GM18517 (cell line): Measurements from ENCODE around the gene RAD51B.
"Not testable (repeated sequence)": the region's sequence is repeated elsewhere in the genome, so short reads cannot be mapped to it uniquely, and the experiment has no call there.

Experiments
- ATAC-seq: cut with Tn5 transposase; IDR thresholded peaks from one replicate; pipeline ENCODE4 v1.9.1; 2021; ENCODE audit warnings: mild to moderate bottlenecking, moderate library complexity; ENCODE audit not compliant: unreplicated experiment

The RAD51B gene

GRCh38 chr14:67819563-67820421, at the start of gene RAD51B:
TSS of gene RAD51B (plus strand) at chr14:67819779.
- ATAC-seq, result peak; percentile 66

- no peak for ATAC-seq
Measured at GRCh38 chr14:67773844-67774377, 45.7 kb upstream of the RAD51B start.

DNA sequence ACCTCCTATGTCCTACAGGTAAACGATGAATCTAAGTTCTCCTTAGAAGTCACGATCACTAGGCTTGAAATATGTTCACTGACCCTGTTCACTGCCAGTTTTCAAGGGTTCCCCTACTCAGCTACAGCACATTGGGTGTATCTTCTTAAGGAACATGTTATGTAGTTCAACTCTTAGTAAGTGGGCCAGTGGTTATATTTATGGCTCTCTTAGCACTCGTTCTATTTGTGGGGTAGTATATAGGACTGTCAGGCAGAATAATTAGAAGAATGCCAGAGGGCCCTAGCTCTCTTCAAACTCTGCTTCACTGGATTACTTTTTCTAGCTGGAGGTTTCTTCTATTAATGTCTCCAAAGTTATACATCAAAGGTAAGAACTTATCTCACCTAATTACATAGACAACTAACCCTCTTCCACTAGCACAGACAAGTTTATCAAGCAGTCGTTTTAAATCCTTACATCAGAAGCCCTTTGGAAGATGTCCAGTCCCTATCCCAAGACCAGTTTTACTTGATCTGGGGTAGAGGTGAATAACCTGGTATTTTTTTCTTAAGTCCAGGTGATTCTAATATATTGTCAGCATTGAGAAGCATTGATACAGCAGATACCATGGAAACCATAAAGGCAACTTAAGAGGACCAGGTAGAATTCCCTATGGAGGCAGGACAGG, 42.8 kb upstream of the RAD51B start:
- ATAC-seq, result no peak

DNA sequence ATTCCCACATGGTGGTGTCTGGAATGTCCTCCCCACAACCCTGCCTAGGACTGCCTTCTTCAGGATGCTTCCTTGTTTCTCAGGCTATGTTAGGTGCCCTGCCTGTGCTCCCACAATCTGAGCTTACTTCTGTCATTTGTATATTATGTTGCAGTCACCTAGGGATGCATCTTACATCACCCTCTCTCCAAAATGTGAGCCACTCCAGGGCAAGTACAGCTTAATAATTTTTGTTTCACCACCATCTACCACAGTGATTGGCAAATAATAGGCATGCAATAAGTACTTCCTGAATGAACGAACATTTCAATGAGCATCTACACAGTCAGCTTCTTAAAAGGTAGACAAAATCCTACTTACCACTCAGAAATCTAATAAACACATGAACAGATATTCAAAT, 40.8 kb upstream of the RAD51B start:
- ATAC-seq, result no peak

DNA sequence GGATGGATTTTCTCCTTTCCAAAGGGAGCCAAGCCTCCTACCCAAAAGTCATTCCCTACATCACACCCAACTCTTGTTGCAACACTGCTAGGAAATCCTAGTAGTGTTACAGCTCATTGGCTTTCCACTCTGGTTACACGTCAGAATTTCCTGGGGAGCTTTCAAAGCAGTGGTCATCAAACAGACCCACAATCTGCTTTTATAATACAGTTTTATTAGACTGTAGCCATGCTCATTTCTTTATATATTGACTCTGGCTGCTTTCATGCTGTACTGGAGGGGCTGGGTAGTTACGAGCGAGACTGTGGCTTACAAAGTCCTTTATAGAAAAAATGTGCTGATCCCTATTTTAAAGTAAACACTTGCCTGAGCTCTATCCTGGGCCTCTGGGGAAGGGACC, 37.5 kb upstream of the RAD51B start:
- no peak for ATAC-seq

- ATAC-seq, result no peak
Measured at GRCh38 chr14:67784244-67784823, 35.2 kb upstream of the RAD51B start.

- ATAC-seq, result no peak
Measured at GRCh38 chr14:67785270-67786109, 34.1 kb upstream of the RAD51B start.

- no peak for ATAC-seq
Measured at GRCh38 chr14:67787673-67788072, 31.9 kb upstream of the RAD51B start.

DNA sequence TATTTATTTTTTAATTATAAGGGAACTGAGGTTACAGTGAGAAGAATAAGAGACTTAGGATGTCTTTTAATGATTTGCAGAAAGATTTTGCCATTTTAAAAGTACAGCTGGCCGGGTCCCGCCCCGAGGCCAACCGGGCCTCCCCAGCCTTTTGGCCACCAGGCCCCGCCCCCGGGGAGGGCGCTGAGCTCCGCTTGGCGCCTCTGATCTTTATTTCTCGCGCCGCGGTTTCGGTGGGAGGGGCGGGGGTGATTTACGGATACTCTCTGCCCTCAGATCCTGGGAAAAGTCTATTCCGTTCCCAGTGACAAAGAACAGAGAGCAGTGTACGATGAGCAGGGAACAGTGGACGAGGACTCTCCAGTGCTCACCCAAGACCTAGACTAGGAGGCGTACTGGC, 20.8 kb upstream of the RAD51B start:
- no peak for ATAC-seq

- ATAC-seq, result no peak
Measured at GRCh38 chr14:67800743-67801142, 18.8 kb upstream of the RAD51B start.

- ATAC-seq, result no peak
Measured at GRCh38 chr14:67806246-67806645, 13.3 kb upstream of the RAD51B start.

DNA sequence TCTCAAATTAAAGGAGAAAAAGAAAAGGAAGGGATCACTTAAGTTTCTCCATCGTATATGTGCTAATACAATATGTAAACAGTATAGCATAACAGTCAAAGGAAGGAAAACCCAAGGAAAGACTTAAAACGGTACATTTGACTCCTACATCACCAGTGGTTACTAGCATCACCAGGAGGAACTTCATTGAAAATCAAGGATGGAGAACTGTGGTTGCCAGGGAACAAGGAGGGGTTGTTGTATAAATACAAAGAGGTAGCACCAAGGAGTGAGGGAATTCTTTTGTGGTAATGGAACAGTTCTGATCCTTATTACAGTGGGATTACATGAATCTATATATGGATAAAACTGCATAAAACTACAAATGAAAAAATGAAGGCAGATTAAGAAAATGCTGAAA, 4.8 kb upstream of the RAD51B start:
- ATAC-seq, result no peak

DNA sequence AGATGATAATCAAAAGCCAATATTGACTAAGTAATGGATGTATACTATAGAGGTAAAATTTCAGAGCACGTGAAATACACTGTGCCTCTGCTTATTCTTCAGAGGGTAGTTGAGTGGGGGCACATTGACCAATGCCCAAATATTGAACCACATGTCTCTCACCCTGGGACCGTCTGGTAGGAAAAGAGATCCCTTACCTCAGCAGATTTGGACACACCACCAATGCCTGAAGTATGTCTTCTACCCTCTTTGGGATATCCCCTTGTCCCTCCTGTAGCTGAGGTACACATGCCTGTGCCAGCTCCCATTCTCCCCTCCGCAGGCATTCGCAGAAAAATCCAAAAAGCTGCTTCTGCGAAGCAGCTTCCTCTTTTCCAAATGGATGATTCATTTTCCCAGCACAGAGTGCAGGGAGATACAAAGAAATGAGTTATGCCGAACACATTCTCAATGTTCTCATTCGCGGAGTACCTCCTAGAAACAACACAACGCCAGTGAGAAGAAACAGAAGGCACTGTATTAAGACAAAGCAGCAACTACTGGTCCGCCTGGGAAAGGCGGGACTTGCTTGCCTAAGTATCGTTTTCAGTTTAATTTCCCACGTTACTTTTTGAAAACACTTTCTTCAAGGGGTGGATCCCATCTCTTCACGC, 3.9 kb upstream of the RAD51B start:
- no peak for ATAC-seq

- ATAC-seq, result peak; percentile 72
Measured at GRCh38 chr14:67816326-67817002, 3.1 kb upstream of the RAD51B start, which contains the start of gene ZFYVE26. TSS of gene ZFYVE26 (minus strand) at chr14:67816590. CDS start at chr14:67815963, 627 bp downstream.

DNA sequence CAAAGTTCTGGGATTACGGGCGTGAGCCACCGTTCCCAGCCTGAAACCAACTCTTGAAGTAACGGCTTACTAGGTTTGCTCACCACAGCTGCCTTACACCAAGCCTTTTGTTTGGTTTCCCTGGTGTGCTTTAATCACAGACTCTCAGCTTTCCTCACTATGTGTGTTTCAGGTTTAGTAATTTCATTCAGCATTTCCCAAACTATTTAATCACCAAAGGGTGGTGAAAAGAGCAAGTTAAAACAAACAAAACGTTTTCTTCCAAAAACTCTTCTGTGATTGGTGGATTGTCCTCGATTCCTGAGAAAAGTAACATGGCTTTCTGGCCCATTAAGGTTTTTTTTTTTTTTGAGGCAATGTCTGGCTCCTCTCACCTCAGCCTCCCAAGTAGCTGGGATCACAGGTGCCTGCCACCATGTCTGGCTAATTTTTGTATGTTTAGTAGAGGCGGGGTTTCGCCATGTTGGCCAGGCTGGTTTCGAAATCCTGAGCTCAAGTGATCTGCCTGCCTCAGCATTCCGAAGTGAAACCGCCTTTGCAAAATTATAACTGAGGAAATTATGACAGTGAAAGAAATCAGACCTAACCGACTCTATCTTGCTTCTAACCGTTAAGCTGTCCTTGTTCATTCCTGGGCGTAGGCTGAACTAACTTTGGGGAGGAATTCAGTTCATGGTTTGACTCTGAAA, 1.7 kb upstream of the RAD51B start:
- no peak for ATAC-seq

DNA sequence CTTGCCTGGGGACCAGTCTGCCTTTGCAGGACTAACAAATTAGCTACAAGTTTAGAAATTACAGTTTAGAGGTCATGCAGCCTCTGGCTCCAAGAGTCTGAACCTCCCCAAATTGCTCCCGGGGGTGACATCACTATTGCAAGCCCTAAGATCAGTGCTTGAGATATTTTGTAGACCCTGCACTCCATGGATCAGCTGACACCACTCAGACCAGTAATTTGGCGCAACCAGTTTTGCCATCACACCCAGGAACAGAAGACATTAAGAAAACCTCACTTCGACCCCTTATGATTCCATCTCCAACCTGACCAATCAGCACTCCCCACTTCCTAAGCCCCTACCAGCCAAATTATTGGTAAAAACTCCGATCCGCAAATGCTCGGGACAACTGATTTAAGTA, 1.1 kb upstream of the RAD51B start:
- ATAC-seq, result not testable (repeated sequence)

- no peak for ATAC-seq
Measured at GRCh38 chr14:67820428-67820971, 921 bp downstream of the RAD51B start.

- ATAC-seq, result no peak
Measured at GRCh38 chr14:67821121-67821520, 1.5 kb downstream of the RAD51B start.

DNA sequence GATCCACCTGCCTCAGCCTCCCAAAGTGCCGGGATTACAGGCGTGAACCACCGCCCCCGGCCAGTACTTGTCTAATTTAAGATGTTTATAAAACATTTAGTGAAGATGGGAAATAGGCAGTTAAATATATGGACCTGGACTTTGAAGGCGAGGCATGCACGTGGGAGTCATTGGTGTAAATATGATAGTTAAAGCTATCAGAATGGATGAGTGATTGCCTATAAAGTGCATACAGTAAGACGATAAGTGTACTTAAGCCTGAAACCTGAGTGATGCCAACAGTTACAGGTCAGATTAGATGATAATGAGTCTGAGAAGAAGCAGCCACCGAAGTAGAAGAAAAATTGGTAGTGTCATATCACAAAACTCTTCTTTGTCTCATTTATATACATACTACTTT, 11.5 kb downstream of the RAD51B start:
- no peak for ATAC-seq
